ENCODE results near the gene GNE. TPM values are rescaled to one million over a fixed set of nuclear protein-coding genes. Genes with fewer than 3 reads are reported as not detected.

The GNE gene
- total and polyA plus RNA-seq, 11 donors = 3.7 to 22.0 (median 11.8) TPM

- intact Hi-C loops (cut with DNase I) = loop anchor here in 1 of 10 donors (5.0 kb wide), 1 partner anchor 39 kb away; the partner anchor contains the start of gene GNE
- ATAC-seq (no peak), DNase-seq (no peak)
- H3K36me3 ChIP-seq = peaks cover under 1 to 93% (median 73%) of the 10 kb centered on the region in 9 donors
- no peaks in the 10 kb centered on the region for H3K27me3 ChIP-seq
- H3K4me3 ChIP-seq = no peak overlapping the region
- H3K4me1 ChIP-seq = peaks cover 0 to 40% (median 29%) of the 10 kb centered on the region in 12 donors
- TF ChIP-seq CTCF (IDR thresholded peaks at IDR 0.05) = no peak
- peaks cover 0 to 8% (median 0%) of the 10 kb centered on the region in 12 donors for H3K9me3 ChIP-seq
- peak overlapping the region in 1 of 12 donors; percentile 17 for H3K27ac ChIP-seq
- WGBS, 4 donors = 90 to 97% (median 94%) methylated on average over 5 of the region's 5 CpGs
These were observed 40.2 kb downstream of the GNE start for GRCh38 chr9:36218011-36218410.

GRCh38 chr9:36217256-36217968 is 40.8 kb downstream of the GNE start:
- DNase-seq (no peak), ATAC-seq (peak in 3 of 4 donors; percentile 8 to 35 (median 16))
- peaks cover 0 to 46% (median 34%) of the 10 kb centered on the region in 12 donors for H3K4me1 ChIP-seq

GRCh38 chr9:36214571-36214970 is 43.7 kb downstream of the GNE start:
- Histone ChIP-seq H3K4me1 (peaks cover 2 to 71% (median 59%) of the 10 kb centered on the region in 12 donors), H3K36me3 (peaks cover 0 to 95% (median 65%) of the 10 kb centered on the region in 9 donors), H3K27me3 (no peaks in the 10 kb centered on the region), H3K9me3 (no peaks in the 10 kb centered on the region), H3K4me3 (no peak overlapping the region), H3K27ac (peak overlapping the region in 11 of 12 donors; percentile 0 to 64 (median 41))
- TF ChIP-seq POLR2A (IDR thresholded peaks at IDR 0.05) = no peak
- no peak for TF ChIP-seq CTCF (IDR thresholded peaks at IDR 0.05)
- intact Hi-C loops (cut with DNase I) = loop anchor here in 1 of 10 donors (5.0 kb wide), 1 partner anchor 43 kb away; the partner anchor contains the start of gene GNE
- ATAC-seq (peak; percentile 24 to 54 (median 34)), DNase-seq (no peak)

More at GRCh38 chr9:36217256-36217968, 40.8 kb downstream of the GNE start:
- Histone ChIP-seq H3K4me3 (no peak overlapping the region), H3K27me3 (no peaks in the 10 kb centered on the region), H3K36me3 (peaks cover 0 to 93% (median 73%) of the 10 kb centered on the region in 9 donors), H3K9me3 (peaks cover 0 to 2% (median 0%) of the 10 kb centered on the region in 12 donors), H3K27ac (peak overlapping the region in 2 of 12 donors; percentile 1 to 19)
- 57 to 68% (median 65%) methylated on average over 13 of the region's 13 CpGs for WGBS, 4 donors
- TF ChIP-seq POLR2A (IDR thresholded peaks at IDR 0.05) (no peak), CTCF (IDR thresholded peaks at IDR 0.05) (no peak)
- intact Hi-C loops (cut with DNase I) = loop anchor here in 1 of 10 donors (5.0 kb wide), 1 partner anchor 40 kb away; the partner anchor contains the start of gene GNE

GRCh38 chr9:36213989-36214388 is 44.3 kb downstream of the GNE start:
- intact Hi-C loops (cut with DNase I) = loop anchor here in 1 of 10 donors (5.0 kb wide), 1 partner anchor 43 kb away; the partner anchor contains the start of gene GNE
- Histone ChIP-seq H3K27ac (peak overlapping the region in 10 of 12 donors; percentile 23 to 64 (median 42)), H3K4me3 (no peak overlapping the region), H3K9me3 (no peaks in the 10 kb centered on the region), H3K4me1 (peaks cover 2 to 77% (median 63%) of the 10 kb centered on the region in 12 donors), H3K36me3 (peaks cover 0 to 95% (median 65%) of the 10 kb centered on the region in 9 donors), H3K27me3 (no peaks in the 10 kb centered on the region)
- DNase-seq (no peak), ATAC-seq (no peak)
- TF ChIP-seq POLR2A (IDR thresholded peaks at IDR 0.05) (no peak), CTCF (IDR thresholded peaks at IDR 0.05) (no peak)
- 50 to 60% (median 58%) methylated on average over 4 of the region's 4 CpGs for WGBS, 4 donors
